GM18861 (cell line): ENCODE results near the gene SART1.
"Not testable (repeated sequence)": the region's sequence is repeated elsewhere in the genome, so short reads cannot be mapped to it uniquely, and the experiment has no call there.

ENCODE experiments used
- ATAC-seq: cut with Tn5 transposase; IDR thresholded peaks from one replicate; pipeline ENCODE4 v1.9.1; 2021; ENCODE audit not compliant: unreplicated experiment

SART1 gene

DNA sequence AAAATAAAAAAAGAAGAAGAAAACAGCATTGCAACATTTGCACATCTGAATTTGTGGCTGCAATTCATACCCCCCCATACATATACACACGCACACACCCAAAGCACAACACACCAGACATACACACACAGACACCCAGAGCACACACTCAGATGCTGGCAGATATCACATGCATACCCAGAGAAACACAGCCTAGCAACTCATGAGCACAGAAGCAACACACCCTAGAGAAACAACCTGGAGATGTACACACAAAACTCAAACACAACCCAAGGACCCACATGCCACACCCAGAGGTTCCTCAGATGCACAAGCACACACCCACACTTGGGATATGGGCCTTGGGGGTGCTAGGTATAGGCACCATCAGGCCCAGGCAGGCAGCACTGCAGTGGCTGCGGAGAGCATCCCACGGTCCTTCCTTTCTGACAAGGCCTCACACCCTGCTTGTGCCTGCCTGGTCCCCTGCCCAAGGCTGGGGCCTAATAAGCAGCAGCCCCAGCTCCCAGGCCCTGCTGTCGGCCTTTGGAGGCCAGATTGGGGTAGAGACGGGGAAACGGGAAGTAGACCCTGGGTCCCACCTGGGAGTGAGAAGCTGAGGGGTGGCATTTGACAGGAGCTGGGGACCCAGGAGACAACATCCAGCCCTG is 53.4 kb downstream of the SART1 start:
- ATAC-seq = no peak

DNA sequence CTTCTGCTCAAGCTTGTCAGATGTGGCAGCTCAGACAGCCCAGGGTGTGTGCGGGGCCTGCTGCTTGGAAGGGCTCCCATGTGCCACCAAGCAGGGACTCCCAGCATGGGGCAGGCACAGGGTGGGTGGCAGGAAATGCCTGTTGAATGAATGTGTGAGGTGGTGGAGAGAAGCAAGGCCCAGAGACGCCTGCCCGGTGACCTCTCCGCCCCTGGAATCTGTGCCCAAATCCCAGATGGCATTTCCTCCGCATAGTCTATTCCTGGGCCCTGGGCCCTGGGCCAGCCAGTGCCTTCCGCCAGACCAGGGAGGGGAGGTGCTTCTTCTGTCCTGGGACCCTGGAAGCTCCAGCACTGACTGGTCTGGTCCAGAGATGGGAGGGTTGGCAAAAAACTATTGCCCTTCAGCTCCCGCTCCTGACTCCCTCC is 53.9 kb downstream of the SART1 start:
- no peak for ATAC-seq

DNA sequence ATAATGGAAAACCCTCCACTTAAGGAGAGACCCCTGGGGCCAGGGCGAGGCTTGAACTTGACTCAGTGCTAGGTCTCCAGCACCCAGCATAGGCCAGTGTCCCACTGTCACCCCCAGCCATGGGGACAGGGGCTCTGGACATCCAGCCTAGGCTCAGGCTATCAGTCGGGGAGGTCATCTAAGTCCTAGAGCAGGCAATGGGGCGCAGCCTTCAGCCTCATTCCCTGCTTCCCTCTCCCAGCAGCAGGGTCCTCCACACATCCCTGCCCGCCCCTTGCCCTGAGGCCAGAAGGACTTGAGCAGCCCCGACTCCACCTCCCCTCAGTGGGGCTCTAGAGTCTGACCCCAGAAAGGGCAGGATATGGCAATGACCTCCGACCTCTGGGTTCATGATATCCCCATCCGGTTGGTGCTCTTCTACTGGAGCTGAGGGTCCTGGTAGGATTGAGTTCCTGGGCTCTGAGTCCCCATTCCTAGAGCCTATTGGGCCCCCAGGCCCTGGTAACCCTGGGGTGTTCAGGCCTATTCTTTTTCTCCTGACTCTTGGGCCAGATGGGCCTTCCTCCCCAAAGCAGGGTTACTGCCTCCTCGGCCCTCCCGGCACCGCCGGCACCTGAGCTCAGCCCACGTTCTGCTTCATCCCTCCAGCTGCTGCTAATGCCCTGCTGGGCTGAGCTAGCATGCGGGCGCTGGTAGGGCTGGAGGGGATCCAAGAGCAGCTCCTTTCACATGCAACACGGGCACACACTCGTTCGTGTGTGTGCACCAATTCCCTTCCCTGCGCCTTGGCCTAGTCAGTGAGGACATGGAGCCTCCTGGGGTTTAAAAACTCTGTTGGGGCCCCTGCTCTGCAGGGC is 54.6 kb downstream of the SART1 start:
- no peak for ATAC-seq

DNA sequence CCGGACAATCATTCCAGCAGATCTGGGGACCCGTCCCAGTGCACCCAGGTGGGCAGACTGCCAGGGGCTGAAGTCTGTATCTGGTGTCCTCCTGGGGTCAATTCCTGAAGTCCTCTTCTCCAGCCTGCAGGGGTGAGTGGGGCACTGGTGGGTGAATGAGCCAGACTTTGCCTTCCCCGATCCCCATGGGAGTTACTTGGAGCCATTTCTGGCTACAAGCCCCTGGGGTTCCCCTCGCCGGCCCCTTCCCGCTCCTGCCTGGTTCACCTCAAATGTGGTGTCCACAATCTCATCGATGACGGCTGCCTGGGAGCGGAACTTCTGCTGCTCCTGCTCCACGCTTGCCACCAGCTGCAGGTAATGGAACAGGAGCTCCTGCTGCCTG is 55.3 kb downstream of the SART1 start:
- no peak for ATAC-seq

DNA sequence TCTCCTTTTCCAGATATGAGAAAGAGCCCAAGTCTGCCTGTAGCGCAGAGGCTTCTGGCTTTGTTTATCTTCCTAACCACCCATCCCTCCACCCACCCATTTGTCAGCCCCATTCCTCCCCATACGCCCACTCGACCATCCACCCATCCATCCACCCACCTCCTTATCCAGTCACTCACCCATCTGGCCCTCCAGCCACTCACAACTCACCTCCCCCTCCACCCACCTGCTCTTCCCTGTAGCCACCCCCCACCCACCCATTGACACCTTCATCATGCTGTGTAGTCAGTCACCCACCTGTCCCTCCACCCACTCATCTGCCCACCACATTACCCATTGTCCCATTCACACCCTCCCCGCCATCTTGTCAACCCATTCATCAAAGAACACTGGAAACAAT is 55.8 kb downstream of the SART1 start:
- no peak for ATAC-seq

DNA sequence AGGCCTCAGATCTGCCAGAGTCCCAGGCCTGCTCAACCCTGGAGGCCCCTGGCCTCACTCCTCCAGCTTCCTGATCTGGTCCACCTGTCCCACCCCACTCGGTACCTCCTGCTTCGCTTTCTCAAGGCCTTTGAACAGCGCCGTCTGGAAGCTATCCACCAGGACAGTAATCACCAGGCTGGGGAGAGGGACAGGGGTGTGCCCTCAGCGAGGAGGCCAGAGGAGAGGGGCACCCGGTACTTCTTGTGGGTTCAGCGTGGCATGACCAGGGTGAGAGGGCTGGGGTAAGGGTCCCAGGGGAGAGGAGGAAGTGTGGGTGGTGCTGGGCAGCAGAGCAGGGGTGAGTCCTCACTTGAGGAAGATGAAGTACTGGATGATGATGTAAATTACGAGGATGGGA is 58.7 kb downstream of the SART1 start:
- ATAC-seq = no peak

DNA sequence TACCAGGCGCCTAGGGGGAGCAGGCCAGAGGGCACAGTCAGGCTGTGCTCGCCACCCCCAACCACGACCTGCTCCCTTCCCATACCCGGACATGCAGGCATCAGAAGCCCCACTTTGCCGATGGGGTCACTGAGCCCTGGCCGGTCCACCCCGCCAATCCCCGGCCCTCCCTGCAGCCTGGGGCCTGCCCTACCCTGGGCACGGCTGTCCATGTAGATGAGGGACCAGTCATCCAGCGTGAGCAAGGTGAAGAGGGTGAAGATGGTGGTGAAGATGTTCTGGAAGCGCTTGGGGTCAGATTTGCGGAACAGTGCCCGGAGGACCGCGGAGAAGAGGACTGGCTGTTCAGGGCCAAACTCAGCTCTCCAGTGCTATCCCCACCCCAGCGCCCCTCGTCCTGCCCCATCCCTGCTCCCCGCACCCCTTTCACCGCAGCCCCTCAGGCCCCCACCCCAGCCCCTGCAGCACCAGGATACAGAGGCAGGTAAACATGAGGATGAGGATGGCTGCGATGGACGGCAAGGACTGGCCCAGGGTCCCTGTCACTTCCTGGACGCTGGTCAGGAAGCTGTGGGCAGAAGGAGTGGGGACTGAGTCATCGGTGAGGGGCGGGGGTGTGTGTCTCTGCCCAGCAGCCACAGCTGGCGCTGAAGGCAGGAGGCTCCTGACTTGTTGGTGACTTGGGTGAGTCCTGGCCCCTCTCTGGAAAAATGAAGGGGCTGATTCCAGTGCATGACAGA is 59.3 kb downstream of the SART1 start:
- no peak for ATAC-seq

DNA sequence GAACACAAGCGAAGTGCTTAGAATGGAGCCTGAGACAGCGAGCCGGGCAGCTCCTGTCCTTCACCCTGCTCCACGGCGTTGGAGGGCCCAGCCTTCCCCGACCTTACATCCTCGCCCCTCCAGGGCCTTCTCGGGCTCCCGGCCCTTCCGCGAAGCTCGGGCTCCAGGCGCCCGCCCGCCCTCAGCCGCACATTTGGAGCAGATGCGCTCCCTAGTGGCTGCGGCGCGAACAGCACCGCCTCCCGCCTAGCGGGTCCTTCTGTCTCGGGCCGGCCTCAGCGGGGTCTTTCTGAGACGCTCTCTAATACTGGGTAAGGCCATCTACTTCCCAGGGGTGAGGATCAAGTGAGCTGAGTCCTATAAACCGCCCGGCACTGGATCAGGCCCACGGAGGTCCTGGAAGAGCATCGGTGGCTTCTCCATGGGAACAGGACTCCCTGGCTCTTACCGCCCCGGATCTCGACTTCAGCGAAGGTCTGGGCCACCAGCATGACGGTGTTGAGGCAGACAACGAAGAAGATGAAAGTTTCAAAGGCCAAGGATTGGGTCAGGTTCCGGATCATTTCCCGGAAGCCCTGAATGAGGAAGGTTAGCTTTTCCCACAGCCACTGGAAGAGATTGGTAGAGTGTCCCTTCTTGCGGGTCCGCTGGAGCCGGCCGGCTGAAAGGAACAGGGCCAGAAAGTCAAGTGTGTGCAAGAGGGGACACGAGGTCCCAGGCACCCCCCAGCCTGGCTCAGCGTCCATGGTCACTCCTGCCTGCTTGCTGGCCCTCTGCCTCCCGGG is 61.1 kb downstream of the SART1 start:
- no peak for ATAC-seq

DNA sequence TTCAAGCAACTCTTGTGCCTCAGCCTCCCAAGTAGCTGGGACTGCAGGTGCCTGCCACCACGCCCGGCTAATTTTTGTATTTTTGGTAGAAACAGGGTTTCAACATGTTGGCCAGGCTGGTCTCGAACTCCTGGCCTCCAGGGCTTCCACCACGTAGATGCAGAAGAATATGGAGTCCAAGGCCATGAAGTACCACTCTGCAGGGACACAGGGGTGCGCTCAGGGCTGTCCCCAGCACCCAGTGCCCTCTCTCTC is 61.6 kb downstream of the SART1 start:
- not testable (repeated sequence) for ATAC-seq

DNA sequence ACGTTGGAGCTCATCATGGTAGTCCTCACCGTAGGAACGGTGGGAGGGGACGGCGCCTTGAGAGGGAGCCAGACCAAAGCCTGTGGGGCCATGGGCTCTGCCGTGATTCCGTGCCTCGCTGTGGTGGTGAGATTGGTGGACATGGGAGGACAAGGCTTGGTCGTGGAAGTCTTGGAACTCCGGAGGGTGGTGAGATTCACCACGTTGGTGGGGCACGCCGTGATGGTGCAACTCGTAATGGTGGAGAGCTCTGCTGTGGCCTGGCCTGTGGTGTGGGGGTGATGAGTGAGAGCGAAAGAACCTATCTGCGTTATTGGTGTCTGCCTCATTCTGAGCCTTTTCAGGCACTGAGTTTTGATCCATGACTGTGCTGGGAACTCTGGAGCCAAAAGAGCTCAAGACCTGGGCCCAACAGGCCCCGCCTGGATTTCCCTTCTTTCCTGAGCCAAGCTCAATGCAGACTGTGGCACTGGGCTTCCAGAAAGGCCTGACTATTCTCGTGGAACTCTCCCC is 64.5 kb downstream of the SART1 start, which contains the start of gene CATSPER1:
Gene CATSPER1 (minus strand): TSS at position 463 of the 513 bp plus-strand sequence. CDS start 100 bp downstream, at position 363.
- ATAC-seq = no peak
